Astrocyte (in vitro differentiated cells and primary cell): ENCODE results near the gene ATG9B. TPM values are rescaled to one million over a fixed set of nuclear protein-coding genes. Genes with fewer than 3 reads are reported as not detected.
"Not testable (repeated sequence)": the region's sequence is repeated elsewhere in the genome, so short reads cannot be mapped to it uniquely, and the experiment has no call there.

Source experiments
- DNase-seq: peaks from one replicate; pipeline ENCODE4 v3.0.0-alpha.2; 2010; ENCODE audit warnings: low read depth
- FAIRE-seq: peaks from 2 replicates; lab custom pipeline; 2011; peaks lifted over from hg19 to GRCh38; lab: Jason Lieb, UNC
- H2AFZ ChIP-seq: 2 replicates; pipeline ENCODE4 v1.6.0; 2012; ENCODE audit warnings: low read depth, low read length, inconsistent platforms
- H3K27ac ChIP-seq: 2 replicates; pipeline ENCODE4 v1.5.1; 2011; ENCODE audit warnings: low read depth, low read length, inconsistent platforms
- H3K27me3 ChIP-seq: 2 replicates; pipeline ENCODE4 v1.6.0; 2011; ENCODE audit warnings: low read length, inconsistent platforms; ENCODE audit not compliant: insufficient read depth
- H3K36me3 ChIP-seq: 2 replicates; pipeline ENCODE4 v1.5.1; 2011; ENCODE audit warnings: low read length, inconsistent platforms; ENCODE audit not compliant: insufficient read depth
- H3K4me1 ChIP-seq: 2 replicates; pipeline ENCODE4 v1.5.1; 2011; ENCODE audit warnings: low read length, inconsistent platforms; ENCODE audit not compliant: insufficient read depth
- H3K4me2 ChIP-seq: 2 replicates; pipeline ENCODE4 v1.6.0; 2012; ENCODE audit warnings: low read length, inconsistent platforms
- H3K4me3 ChIP-seq: 2 replicates; pipeline ENCODE4 v1.5.1; 2011; ENCODE audit warnings: low read depth, mild to moderate bottlenecking, low read length, inconsistent platforms; ENCODE audit not compliant: insufficient read depth
- H3K79me2 ChIP-seq: 2 replicates; pipeline ENCODE4 v1.6.0; 2012; ENCODE audit warnings: mild to moderate bottlenecking, low read length, inconsistent platforms; ENCODE audit not compliant: insufficient read depth
- H3K9ac ChIP-seq: 2 replicates; pipeline ENCODE4 v1.6.0; 2012; ENCODE audit warnings: mild to moderate bottlenecking, low read length, inconsistent platforms
- H3K9me3 ChIP-seq: 2 replicates; pipeline ENCODE4 v1.5.1; 2012; ENCODE audit warnings: low read depth, mild to moderate bottlenecking, low read length, inconsistent platforms; ENCODE audit not compliant: insufficient read depth
- H4K20me1 ChIP-seq: 2 replicates; pipeline ENCODE4 v1.6.0; 2012; ENCODE audit warnings: low read length, inconsistent platforms; ENCODE audit not compliant: insufficient read depth
- H3K27ac Mint-ChIP-seq: one replicate; pipeline ENCODE4 v1.8.0; 2021; ENCODE audit warnings: mild to moderate bottlenecking, mixed read lengths; ENCODE audit not compliant: unreplicated experiment
- H3K27me3 Mint-ChIP-seq: one replicate; pipeline ENCODE4 v1.8.0; 2021; ENCODE audit warnings: low read depth, mixed read lengths; ENCODE audit not compliant: unreplicated experiment
- H3K36me3 Mint-ChIP-seq: one replicate; pipeline ENCODE4 v1.8.0; 2021; ENCODE audit warnings: low read depth, mixed read lengths; ENCODE audit not compliant: unreplicated experiment
- H3K4me1 Mint-ChIP-seq: one replicate; pipeline ENCODE4 v1.8.0; 2021; ENCODE audit warnings: low read depth, mixed read lengths; ENCODE audit not compliant: unreplicated experiment
- H3K4me3 Mint-ChIP-seq: one replicate; pipeline ENCODE4 v1.8.0; 2021; ENCODE audit warnings: mild to moderate bottlenecking, moderate library complexity, mixed read lengths; ENCODE audit not compliant: unreplicated experiment
- H3K9me3 Mint-ChIP-seq: one replicate; pipeline ENCODE4 v1.8.0; 2021; ENCODE audit warnings: mild to moderate bottlenecking, mixed read lengths; ENCODE audit not compliant: unreplicated experiment
- CTCF ChIP-seq: IDR thresholded peaks from 2 replicates; pipeline ENCODE4 v1.5.1; 2011; ENCODE audit warnings: low read depth, mild to moderate bottlenecking, inconsistent platforms, low read length, moderate library complexity; ENCODE audit not compliant: insufficient read depth
- EZH2 ChIP-seq: IDR thresholded peaks from 2 replicates; pipeline ENCODE4 v1.6.1; 2012; ENCODE audit warnings: mild to moderate bottlenecking, low read length, inconsistent platforms; ENCODE audit not compliant: insufficient read depth
- total RNA-seq: library from RNA; stranded (reverse); gene quantifications from 2 replicates; pipeline ENCODE4 v1.2.1, GENCODE V29; 2021

ATG9B gene
- total RNA-seq, 1 donor from 2014 or later, result 2.2 TPM

- no peak for DNase-seq
- Histone ChIP-seq H3K36me3 (no peaks in the 10 kb centered on the region), H2AFZ (no peak overlapping the region), H3K9ac (no peak overlapping the region), H3K4me2 (no peak overlapping the region), H3K9me3 (no peaks in the 10 kb centered on the region), H4K20me1 (peaks cover 7% of the 10 kb centered on the region), H3K27ac (no peak overlapping the region), H3K4me1 (peaks cover 11% of the 10 kb centered on the region), H3K27me3 (peaks cover 5% of the 10 kb centered on the region), H3K79me2 (no peaks in the 10 kb centered on the region), H3K4me3 (no peak overlapping the region)
- Mint-ChIP-seq H3K9me3 (no peaks in the 10 kb centered on the region), H3K27me3 (peaks cover 8% of the 10 kb centered on the region), H3K4me1 (peaks cover 12% of the 10 kb centered on the region), H3K4me3 (no peak overlapping the region), H3K36me3 (peaks cover 8% of the 10 kb centered on the region), H3K27ac (no peak overlapping the region)
- no peak for FAIRE-seq
- TF ChIP-seq EZH2 (no peak), CTCF (no peak)
These were observed 21.7 kb upstream of the ATG9B start for GRCh38 chr7:151045967-151046366.

- Histone ChIP-seq H3K36me3 (no peaks in the 10 kb centered on the region), H3K27me3 (peaks cover 4% of the 10 kb centered on the region), H2AFZ (no peak overlapping the region), H3K9me3 (no peaks in the 10 kb centered on the region), H4K20me1 (peaks cover 6% of the 10 kb centered on the region), H3K4me3 (no peak overlapping the region), H3K4me1 (peaks cover 8% of the 10 kb centered on the region), H3K4me2 (no peak overlapping the region), H3K9ac (no peak overlapping the region), H3K27ac (no peak overlapping the region), H3K79me2 (no peaks in the 10 kb centered on the region)
- DNase-seq, result no peak
- Mint-ChIP-seq H3K27ac (no peak overlapping the region), H3K4me1 (peaks cover 14% of the 10 kb centered on the region), H3K9me3 (no peaks in the 10 kb centered on the region), H3K36me3 (peaks cover 8% of the 10 kb centered on the region), H3K27me3 (peaks cover 6% of the 10 kb centered on the region), H3K4me3 (no peak overlapping the region)
- TF ChIP-seq EZH2, result no peak
- TF ChIP-seq CTCF, result no peak
- no peak for FAIRE-seq
These were observed 21.0 kb upstream of the ATG9B start for GRCh38 chr7:151045262-151045661.

DNA sequence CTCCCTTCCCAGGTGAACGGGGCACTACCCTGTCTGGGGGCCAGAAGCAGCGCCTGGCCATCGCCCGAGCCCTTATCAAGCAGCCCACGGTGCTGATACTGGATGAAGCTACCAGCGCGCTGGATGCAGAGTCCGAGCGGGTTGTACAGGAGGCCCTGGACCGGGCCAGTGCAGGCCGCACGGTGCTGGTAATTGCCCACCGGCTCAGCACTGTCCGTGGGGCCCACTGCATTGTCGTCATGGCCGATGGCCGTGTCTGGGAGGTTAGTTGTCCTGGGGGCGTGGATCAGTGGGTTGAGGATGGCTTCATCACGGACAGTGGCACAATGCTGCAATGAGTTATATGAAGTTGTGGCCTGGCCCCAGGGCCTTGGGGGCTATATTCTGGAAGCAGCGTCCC, 19.7 kb upstream of the ATG9B start:
- Histone ChIP-seq H4K20me1 (no peaks in the 10 kb centered on the region), H3K36me3 (no peaks in the 10 kb centered on the region), H3K9me3 (no peaks in the 10 kb centered on the region), H3K4me1 (peaks cover 21% of the 10 kb centered on the region), H3K27ac (no peak overlapping the region), H2AFZ (no peak overlapping the region), H3K27me3 (no peaks in the 10 kb centered on the region), H3K79me2 (no peaks in the 10 kb centered on the region), H3K4me3 (no peak overlapping the region), H3K9ac (no peak overlapping the region), H3K4me2 (no peak overlapping the region)
- Mint-ChIP-seq H3K9me3 (no peaks in the 10 kb centered on the region), H3K27ac (no peak overlapping the region), H3K27me3 (no peaks in the 10 kb centered on the region), H3K4me3 (no peak overlapping the region), H3K36me3 (peaks cover 5% of the 10 kb centered on the region), H3K4me1 (peaks cover 26% of the 10 kb centered on the region)
- DNase-seq, result no peak
- no peak for FAIRE-seq
- no peak for TF ChIP-seq EZH2
- no peak for TF ChIP-seq CTCF

DNA sequence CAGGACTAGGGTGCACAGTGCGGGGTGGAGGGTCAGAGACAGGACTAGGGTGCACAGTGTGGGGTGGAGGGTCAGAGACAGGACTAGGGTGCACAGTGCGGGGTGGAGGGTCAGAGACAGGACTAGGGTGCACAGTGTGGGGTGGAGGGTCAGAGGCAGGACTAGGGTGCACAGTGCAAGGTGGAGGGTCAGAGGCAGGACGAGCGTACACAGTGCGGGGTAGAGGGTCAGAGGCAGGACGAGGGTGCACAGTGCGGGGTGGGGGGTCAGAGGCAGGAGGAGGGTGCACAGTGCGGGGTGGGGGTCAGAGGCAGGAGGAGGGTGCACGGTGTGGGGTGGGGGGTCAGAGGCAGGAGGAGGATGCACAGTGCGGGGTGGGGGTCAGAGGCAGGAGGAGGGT, 19.2 kb upstream of the ATG9B start:
- peaks cover 31% of the 10 kb centered on the region for H3K4me1 Mint-ChIP-seq
- not testable (repeated sequence) for H3K79me2 ChIP-seq, FAIRE-seq

More for the DNA sequence above, 19.2 kb upstream of the ATG9B start:
- H4K20me1 ChIP-seq, H3K4me3 Mint-ChIP-seq, DNase-seq, H3K4me2 ChIP-seq, H3K4me3 ChIP-seq, H3K36me3 ChIP-seq, H3K9ac ChIP-seq, H3K27ac Mint-ChIP-seq, H3K36me3 Mint-ChIP-seq, H3K9me3 Mint-ChIP-seq, H3K27me3 ChIP-seq, H3K9me3 ChIP-seq, H3K27ac ChIP-seq, H3K27me3 Mint-ChIP-seq, H2AFZ ChIP-seq: not testable (repeated sequence)
- H3K4me1 ChIP-seq, result peaks cover 26% of the 10 kb centered on the region
